Measurements from ENCODE around the gene SPATA46.

Gene SPATA46

DNA sequence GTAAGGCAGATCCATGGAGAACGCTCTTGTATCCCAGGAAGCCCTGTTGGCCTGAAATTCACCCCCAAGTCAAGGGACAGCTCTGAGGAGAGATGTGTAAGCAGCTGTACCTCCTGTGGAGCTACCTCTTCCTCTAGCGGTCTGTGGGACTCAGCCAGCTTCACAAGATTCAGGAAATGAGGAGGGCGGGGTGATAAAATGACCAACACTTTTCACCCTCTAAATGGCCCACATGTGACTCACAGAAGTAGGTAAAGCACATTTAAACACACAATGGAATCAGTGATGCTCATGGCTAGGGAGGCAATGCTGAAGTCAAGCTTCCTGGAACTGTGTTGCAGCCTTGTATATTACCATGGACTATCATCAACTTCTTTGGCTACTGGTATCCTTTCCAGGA lies 35.3 kb upstream of the SPATA46 start, which contains the start of gene SH2D1B (continued):
- TF ChIP-seq, protein P1, sequence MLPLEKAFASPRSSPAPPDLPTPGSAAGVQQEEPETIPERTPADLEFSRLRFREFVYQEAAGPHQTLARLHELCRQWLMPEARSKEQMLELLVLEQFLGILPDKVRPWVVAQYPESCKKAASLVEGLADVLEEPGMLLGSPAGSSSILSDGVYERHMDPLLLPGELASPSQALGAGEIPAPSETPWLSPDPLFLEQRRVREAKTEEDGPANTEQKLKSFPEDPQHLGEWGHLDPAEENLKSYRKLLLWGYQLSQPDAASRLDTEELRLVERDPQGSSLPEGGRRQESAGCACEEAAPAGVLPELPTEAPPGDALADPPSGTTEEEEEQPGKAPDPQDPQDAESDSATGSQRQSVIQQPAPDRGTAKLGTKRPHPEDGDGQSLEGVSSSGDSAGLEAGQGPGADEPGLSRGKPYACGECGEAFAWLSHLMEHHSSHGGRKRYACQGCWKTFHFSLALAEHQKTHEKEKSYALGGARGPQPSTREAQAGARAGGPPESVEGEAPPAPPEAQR (tag by site-specific recombination; IDR thresholded peaks at IDR 0.05), result no peak
- TF ChIP-seq, protein P2, sequence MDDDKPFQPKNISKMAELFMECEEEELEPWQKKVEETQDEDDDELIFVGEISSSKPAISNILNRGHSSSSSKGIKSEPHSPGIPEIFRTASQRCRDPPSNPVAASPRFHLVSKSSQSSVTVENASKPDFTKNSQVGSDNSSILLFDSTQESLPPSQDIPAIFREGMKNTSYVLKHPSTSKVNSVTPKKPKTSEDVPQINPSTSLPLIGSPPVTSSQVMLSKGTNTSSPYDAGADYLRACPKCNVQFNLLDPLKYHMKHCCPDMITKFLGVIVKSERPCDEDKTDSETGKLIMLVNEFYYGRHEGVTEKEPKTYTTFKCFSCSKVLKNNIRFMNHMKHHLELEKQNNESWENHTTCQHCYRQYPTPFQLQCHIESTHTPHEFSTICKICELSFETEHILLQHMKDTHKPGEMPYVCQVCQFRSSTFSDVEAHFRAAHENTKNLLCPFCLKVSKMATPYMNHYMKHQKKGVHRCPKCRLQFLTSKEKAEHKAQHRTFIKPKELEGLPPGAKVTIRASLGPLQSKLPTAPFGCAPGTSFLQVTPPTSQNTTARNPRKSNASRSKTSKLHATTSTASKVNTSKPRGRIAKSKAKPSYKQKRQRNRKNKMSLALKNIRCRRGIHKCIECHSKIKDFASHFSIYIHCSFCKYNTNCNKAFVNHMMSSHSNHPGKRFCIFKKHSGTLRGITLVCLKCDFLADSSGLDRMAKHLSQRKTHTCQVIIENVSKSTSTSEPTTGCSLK (tag by site-specific recombination; IDR thresholded peaks at IDR 0.05), result no peak
- TF ChIP-seq ZNF266 (tag by site-specific recombination; IDR thresholded peaks at IDR 0.05; ENCODE audit: low read depth), result no peak
- TF ChIP-seq GLI2 (tag by site-specific recombination; IDR thresholded peaks at IDR 0.05; ENCODE audit: borderline replicate concordance, low read depth), result no peak
- TF ChIP-seq ZNF394 (tag by site-specific recombination; IDR thresholded peaks at IDR 0.05; ENCODE audit: borderline replicate concordance), result no peak
- no peak for TF ChIP-seq YY1 (tag by site-specific recombination; IDR thresholded peaks at IDR 0.05)
- TF ChIP-seq, protein P3, sequence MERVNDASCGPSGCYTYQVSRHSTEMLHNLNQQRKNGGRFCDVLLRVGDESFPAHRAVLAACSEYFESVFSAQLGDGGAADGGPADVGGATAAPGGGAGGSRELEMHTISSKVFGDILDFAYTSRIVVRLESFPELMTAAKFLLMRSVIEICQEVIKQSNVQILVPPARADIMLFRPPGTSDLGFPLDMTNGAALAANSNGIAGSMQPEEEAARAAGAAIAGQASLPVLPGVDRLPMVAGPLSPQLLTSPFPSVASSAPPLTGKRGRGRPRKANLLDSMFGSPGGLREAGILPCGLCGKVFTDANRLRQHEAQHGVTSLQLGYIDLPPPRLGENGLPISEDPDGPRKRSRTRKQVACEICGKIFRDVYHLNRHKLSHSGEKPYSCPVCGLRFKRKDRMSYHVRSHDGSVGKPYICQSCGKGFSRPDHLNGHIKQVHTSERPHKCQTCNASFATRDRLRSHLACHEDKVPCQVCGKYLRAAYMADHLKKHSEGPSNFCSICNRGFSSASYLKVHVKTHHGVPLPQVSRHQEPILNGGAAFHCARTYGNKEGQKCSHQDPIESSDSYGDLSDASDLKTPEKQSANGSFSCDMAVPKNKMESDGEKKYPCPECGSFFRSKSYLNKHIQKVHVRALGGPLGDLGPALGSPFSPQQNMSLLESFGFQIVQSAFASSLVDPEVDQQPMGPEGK (tag by site-specific recombination; IDR thresholded peaks at IDR 0.05), result no peak

DNA sequence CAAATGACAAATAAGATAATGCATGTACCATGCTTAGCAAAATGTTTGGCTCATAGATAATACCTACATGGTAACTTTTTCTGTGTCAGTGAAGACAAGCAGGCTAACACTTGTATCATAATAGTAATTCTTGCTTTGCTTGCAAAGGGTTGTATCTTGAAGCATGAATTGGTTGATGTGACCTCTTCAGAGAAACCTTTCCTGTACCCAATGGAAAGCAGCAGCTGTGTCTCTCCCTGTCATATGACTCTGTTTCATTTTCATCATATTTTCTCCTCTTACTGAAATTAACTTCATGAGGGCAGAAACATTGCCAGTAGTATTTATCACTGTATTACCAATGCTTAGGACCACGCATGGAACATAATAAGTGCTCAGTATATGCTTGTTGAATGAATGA lies 30.9 kb upstream of the SPATA46 start:
- H3K4me3 ChIP-seq (ENCODE audit: low read depth, low read length), result no peak overlapping the region
- CTCF ChIA-PET, result interaction anchor here (0.6 to 1.0 kb wide), 2 partner anchors 16 to 546 kb away, joined by 3 to 6 read pairs; no protein-coding TSS in a partner anchor
- no peaks in the 10 kb centered on the region for H3K36me3 ChIP-seq (ENCODE audit: control insufficient read depth in 2 of 2, insufficient read depth in 1 of 2, low read length in 2 of 2)
- POLR2A ChIA-PET, result no interaction called here
- no peaks in the 10 kb centered on the region for H3K9me3 ChIP-seq (ENCODE audit: control insufficient read depth, insufficient read depth, low read depth, low read length)
- H3K27ac ChIP-seq (ENCODE audit: extremely low read depth, low read depth, low read length), result no peak overlapping the region
- no peaks in the 10 kb centered on the region for H3K4me1 ChIP-seq (ENCODE audit: control insufficient read depth, insufficient read depth, low read length)
- TF ChIP-seq ZNF23 (tag by site-specific recombination; IDR thresholded peaks at IDR 0.05; ENCODE audit: borderline replicate concordance), result no peak
- TF ChIP-seq ZNF776 (tag by site-specific recombination; IDR thresholded peaks at IDR 0.05; ENCODE audit: borderline replicate concordance), result no peak
- no peak for TF ChIP-seq ZNF677 (tag by site-specific recombination; IDR thresholded peaks at IDR 0.05)
- TF ChIP-seq, protein P4, sequence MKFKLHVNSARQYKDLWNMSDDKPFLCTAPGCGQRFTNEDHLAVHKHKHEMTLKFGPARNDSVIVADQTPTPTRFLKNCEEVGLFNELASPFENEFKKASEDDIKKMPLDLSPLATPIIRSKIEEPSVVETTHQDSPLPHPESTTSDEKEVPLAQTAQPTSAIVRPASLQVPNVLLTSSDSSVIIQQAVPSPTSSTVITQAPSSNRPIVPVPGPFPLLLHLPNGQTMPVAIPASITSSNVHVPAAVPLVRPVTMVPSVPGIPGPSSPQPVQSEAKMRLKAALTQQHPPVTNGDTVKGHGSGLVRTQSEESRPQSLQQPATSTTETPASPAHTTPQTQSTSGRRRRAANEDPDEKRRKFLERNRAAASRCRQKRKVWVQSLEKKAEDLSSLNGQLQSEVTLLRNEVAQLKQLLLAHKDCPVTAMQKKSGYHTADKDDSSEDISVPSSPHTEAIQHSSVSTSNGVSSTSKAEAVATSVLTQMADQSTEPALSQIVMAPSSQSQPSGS (tag by site-specific recombination; IDR thresholded peaks at IDR 0.05; ENCODE audit: low read depth), result no peak
- TF ChIP-seq ZNF174 (tag by site-specific recombination; IDR thresholded peaks at IDR 0.05), result no peak
- TF ChIP-seq ZNF658 (tag by site-specific recombination; IDR thresholded peaks at IDR 0.05), result no peak
- TF ChIP-seq ZNF132 (tag by site-specific recombination; IDR thresholded peaks at IDR 0.05; ENCODE audit: borderline replicate concordance), result no peak
- TF ChIP-seq HOXC10 (CRISPR knock-in tag; IDR thresholded peaks at IDR 0.05), result no peak
- no peak for TF ChIP-seq ZBTB1 (tag by site-specific recombination; IDR thresholded peaks at IDR 0.05)
- no peak for TF ChIP-seq OSR2 (tag by site-specific recombination; IDR thresholded peaks at IDR 0.05)
- TF ChIP-seq ZFP41 (tag by site-specific recombination; IDR thresholded peaks at IDR 0.05; ENCODE audit: borderline replicate concordance), result no peak
- TF ChIP-seq, protein P5, sequence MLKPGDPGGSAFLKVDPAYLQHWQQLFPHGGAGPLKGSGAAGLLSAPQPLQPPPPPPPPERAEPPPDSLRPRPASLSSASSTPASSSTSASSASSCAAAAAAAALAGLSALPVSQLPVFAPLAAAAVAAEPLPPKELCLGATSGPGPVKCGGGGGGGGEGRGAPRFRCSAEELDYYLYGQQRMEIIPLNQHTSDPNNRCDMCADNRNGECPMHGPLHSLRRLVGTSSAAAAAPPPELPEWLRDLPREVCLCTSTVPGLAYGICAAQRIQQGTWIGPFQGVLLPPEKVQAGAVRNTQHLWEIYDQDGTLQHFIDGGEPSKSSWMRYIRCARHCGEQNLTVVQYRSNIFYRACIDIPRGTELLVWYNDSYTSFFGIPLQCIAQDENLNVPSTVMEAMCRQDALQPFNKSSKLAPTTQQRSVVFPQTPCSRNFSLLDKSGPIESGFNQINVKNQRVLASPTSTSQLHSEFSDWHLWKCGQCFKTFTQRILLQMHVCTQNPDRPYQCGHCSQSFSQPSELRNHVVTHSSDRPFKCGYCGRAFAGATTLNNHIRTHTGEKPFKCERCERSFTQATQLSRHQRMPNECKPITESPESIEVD (tag by site-specific recombination; IDR thresholded peaks at IDR 0.05), result no peak
- TF ChIP-seq ZNF223 (tag by site-specific recombination; IDR thresholded peaks at IDR 0.05), result no peak
- TF ChIP-seq ZNF843 (tag by site-specific recombination; IDR thresholded peaks at IDR 0.05), result no peak
- TF ChIP-seq ZNF391 (tag by site-specific recombination; IDR thresholded peaks at IDR 0.05; ENCODE audit: borderline replicate concordance, low read depth), result no peak
- TF ChIP-seq ZNF624 (tag by site-specific recombination; IDR thresholded peaks at IDR 0.05), result no peak
- TF ChIP-seq, protein P6, sequence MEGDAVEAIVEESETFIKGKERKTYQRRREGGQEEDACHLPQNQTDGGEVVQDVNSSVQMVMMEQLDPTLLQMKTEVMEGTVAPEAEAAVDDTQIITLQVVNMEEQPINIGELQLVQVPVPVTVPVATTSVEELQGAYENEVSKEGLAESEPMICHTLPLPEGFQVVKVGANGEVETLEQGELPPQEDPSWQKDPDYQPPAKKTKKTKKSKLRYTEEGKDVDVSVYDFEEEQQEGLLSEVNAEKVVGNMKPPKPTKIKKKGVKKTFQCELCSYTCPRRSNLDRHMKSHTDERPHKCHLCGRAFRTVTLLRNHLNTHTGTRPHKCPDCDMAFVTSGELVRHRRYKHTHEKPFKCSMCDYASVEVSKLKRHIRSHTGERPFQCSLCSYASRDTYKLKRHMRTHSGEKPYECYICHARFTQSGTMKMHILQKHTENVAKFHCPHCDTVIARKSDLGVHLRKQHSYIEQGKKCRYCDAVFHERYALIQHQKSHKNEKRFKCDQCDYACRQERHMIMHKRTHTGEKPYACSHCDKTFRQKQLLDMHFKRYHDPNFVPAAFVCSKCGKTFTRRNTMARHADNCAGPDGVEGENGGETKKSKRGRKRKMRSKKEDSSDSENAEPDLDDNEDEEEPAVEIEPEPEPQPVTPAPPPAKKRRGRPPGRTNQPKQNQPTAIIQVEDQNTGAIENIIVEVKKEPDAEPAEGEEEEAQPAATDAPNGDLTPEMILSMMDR (tag by site-specific recombination; IDR thresholded peaks at IDR 0.05), result no peak

All from HEK293 (cell line).